ENCODE results near the gene SLC17A9. TPM values are rescaled to one million over a fixed set of nuclear protein-coding genes. Genes with fewer than 3 reads are reported as not detected.

Gene SLC17A9
- total and polyA plus RNA-seq, 8 donors = 0.63 to 7.7 (median 3.1) TPM

DNA sequence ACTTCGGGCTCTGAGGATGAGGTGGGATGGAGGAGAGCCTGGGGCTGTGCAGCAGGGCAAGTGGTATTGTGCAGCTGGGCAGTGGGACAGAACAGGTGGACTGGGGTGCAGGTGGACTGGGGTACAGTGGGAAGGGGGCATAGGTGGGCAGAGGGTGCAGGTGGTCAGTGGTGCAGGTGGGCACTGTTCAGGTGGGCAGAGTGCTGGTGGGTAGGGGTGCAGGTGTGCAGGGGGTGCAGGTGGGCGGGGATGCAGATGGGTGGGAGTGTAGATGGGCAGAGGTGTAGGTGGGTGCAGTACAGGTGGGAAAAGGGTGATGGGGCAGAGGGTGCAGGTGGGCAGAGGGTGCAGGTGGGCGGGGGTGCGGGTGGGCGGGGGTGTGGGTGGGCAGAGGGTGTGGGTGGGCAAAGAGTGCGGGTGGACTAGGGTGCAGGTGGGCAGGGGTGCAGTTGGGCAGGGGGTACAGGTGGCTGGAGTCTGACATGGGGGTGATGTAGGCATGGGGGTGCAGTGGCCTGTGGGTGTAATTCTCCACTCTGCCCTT is 33.8 kb downstream of the SLC17A9 start:
- Histone ChIP-seq H3K36me3 (no peaks in the 10 kb centered on the region), H3K27ac (no peak overlapping the region), H3K4me1 (no peaks in the 10 kb centered on the region), H3K27me3 (peaks cover 0 to 8% (median 0%) of the 10 kb centered on the region in 4 donors), H3K4me3 (no peak overlapping the region), H3K9me3 (no peaks in the 10 kb centered on the region)
- FAIRE-seq (no peak), DNase-seq (no peak), ATAC-seq (no peak)
- 52 to 71% methylated on average over 6 of the region's 6 CpGs for WGBS, 2 donors
- TF ChIP-seq, protein P1, sequence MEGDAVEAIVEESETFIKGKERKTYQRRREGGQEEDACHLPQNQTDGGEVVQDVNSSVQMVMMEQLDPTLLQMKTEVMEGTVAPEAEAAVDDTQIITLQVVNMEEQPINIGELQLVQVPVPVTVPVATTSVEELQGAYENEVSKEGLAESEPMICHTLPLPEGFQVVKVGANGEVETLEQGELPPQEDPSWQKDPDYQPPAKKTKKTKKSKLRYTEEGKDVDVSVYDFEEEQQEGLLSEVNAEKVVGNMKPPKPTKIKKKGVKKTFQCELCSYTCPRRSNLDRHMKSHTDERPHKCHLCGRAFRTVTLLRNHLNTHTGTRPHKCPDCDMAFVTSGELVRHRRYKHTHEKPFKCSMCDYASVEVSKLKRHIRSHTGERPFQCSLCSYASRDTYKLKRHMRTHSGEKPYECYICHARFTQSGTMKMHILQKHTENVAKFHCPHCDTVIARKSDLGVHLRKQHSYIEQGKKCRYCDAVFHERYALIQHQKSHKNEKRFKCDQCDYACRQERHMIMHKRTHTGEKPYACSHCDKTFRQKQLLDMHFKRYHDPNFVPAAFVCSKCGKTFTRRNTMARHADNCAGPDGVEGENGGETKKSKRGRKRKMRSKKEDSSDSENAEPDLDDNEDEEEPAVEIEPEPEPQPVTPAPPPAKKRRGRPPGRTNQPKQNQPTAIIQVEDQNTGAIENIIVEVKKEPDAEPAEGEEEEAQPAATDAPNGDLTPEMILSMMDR (IDR thresholded peaks at IDR 0.05) = no peak
- intact Hi-C loops (cut with DNase I) = no loop called here

DNA sequence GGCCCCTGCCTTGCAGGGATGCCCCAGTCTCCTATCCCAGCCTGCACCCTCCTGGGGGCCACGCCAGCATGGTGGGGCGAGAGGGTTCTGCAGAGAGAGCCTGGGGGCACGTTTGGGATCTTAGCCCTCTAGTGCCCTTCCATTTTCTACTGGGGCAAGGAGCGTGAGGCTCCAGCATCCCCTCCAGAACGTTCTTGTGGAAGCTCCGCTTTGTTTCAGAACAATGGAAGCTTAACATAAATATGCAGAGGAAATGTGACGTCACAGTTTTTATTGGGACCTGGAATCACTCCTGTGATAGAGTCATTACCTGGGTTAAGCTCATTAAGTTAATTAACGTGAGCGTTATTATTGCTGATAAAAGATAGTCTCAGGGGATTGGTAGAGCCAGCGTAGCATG is 34.6 kb downstream of the SLC17A9 start:
- no peak for DNase-seq
- H3K27me3 ChIP-seq = peaks cover 0 to under 1% (median 0%) of the 10 kb centered on the region in 4 donors
- ATAC-seq = no peak

DNA sequence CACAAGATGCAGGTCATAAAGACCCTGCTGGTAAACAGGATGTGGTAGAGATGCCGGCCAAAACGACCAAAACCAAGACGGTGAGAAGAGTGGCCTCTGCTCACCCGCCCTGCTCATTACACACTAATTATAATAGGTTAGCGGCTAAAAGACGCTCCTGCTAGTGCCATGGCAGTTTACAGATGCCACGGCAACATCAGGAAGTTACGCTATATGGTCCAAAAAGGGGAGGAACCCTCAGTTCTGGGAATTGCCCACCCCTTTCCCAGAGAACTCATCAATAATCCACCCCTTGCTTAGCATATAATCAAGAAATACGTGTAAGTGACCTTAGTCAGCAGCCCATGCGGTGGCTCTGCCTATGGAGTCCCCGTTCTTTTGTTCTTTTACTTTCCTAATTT is 36.7 kb downstream of the SLC17A9 start:
- ATAC-seq = no peak
- intact Hi-C loops (cut with DNase I) = no loop called here
- 42 to 58% methylated on average over 11 of the region's 11 CpGs for WGBS, 2 donors

More for the DNA sequence above, 34.6 kb downstream of the SLC17A9 start:
- Histone ChIP-seq H3K27ac (no peak overlapping the region), H3K36me3 (no peaks in the 10 kb centered on the region), H3K4me1 (no peaks in the 10 kb centered on the region), H3K9me3 (no peaks in the 10 kb centered on the region), H3K4me3 (no peak overlapping the region)
- 39 to 42% methylated on average over 10 of the region's 10 CpGs for WGBS, 2 donors
- intact Hi-C loops (cut with DNase I) = no loop called here
- no peak for FAIRE-seq
- TF ChIP-seq, protein P1 (IDR thresholded peaks at IDR 0.05) = no peak

DNA sequence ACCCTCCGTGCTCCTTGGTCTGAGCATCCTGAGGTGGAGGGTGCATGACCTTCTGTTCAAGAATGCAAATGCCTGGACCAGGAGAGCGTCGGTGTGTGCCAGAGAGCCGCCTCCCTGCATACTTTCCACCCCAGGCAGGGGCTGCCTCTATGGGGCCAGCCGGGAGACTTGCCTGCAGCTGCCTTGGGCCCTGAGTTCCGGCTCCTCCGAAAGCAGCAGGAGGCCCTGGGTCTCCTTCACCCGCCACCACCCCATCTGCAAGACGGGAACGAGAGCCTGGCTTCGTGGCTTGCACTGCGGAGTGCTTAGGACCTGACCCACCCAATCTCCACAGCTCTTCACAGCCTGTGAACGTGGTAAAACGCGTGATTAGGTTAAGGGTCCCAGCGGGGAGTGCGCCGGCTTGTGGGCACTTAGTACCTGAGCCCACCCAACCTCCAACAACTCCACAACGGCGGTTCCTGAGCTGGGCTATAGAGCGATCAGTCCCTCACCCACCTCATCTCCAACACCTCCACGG is 37.9 kb downstream of the SLC17A9 start:
- DNase-seq (no peak), FAIRE-seq (no peak), ATAC-seq (no peak)
- no peak overlapping the region for H3K27ac ChIP-seq
- H3K4me3 ChIP-seq = no peak overlapping the region
- H3K36me3 ChIP-seq = no peaks in the 10 kb centered on the region
- H3K9me3 ChIP-seq = no peaks in the 10 kb centered on the region
- intact Hi-C loops (cut with DNase I) = no loop called here
- TF ChIP-seq, protein P1 (IDR thresholded peaks at IDR 0.05) = no peak
- 44 to 51% methylated on average over 22 of the region's 22 CpGs for WGBS, 2 donors
- no peaks in the 10 kb centered on the region for H3K4me1 ChIP-seq
- no peaks in the 10 kb centered on the region for H3K27me3 ChIP-seq

More for the DNA sequence above, 36.7 kb downstream of the SLC17A9 start:
- Histone ChIP-seq H3K4me3 (no peak overlapping the region), H3K4me1 (no peaks in the 10 kb centered on the region), H3K36me3 (no peaks in the 10 kb centered on the region), H3K27ac (no peak overlapping the region), H3K27me3 (no peaks in the 10 kb centered on the region), H3K9me3 (no peaks in the 10 kb centered on the region)
- TF ChIP-seq, protein P1 (IDR thresholded peaks at IDR 0.05) = no peak
- FAIRE-seq (no peak), DNase-seq (no peak)

DNA sequence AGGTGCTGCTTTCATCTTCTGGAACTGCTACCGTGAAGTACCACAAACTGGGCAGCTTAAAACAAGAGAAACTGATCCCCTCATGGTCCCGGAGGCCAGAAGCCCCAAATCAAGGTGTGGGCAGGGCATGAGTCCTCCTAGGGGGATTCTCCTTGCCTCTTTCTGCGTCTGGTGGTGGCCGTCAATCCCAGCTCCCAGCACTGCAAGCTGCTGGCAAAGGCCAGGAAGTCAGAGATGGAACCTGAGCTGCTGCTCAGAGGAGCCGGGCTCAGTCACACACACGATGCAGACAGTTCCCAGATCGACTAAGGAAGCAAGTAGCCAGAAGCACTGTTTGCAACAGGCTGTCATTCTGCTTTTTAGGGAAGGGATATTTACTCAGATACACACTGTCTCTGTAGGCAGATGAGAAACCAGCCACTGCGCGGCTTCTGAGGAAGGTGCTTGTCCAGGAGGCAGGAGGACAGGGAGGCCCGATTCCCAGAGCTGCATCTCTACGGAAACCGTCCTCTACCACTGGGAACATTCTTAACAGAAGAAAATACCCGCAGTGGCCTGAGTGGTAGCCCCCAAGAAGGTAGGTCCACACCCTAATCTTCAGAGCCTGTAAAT is 38.8 kb downstream of the SLC17A9 start:
- no peaks in the 10 kb centered on the region for H3K4me1 ChIP-seq
- DNase-seq (no peak), FAIRE-seq (no peak), ATAC-seq (no peak)
- 50 to 55% methylated on average over 13 of the region's 13 CpGs for WGBS, 2 donors
- no peak overlapping the region for H3K4me3 ChIP-seq
- no peaks in the 10 kb centered on the region for H3K36me3 ChIP-seq
- no peaks in the 10 kb centered on the region for H3K27me3 ChIP-seq
- TF ChIP-seq, protein P1 (IDR thresholded peaks at IDR 0.05) = no peak
- intact Hi-C loops (cut with DNase I) = no loop called here
- H3K9me3 ChIP-seq = no peaks in the 10 kb centered on the region
- H3K27ac ChIP-seq = no peak overlapping the region
